Progenitor cell of endocrine pancreas (in vitro differentiated cells): Measurements from ENCODE around the gene FRMD4B. TPM values are rescaled to one million over a fixed set of nuclear protein-coding genes. Genes with fewer than 3 reads are reported as not detected.
"Not testable (repeated sequence)": the region's sequence is repeated elsewhere in the genome, so short reads cannot be mapped to it uniquely, and the experiment has no call there.

Experiments
- DNase-seq: peaks from one replicate; pipeline ENCODE4 v3.0.0; 2021; ENCODE audit warnings: low spot score; ENCODE audit not compliant: unreplicated experiment
- H3K27ac Mint-ChIP-seq: 2 replicates; pipeline ENCODE4 v1.8.0; 2021; ENCODE audit warnings: mild to moderate bottlenecking, moderate library complexity, mixed read lengths
- H3K27me3 Mint-ChIP-seq: 2 replicates; pipeline ENCODE4 v1.8.0; 2021; ENCODE audit warnings: mixed read lengths
- H3K36me3 Mint-ChIP-seq: 2 replicates; pipeline ENCODE4 v1.8.0; 2022; ENCODE audit warnings: mixed read lengths; ENCODE audit not compliant: insufficient read depth
- H3K4me1 Mint-ChIP-seq: 2 replicates; pipeline ENCODE4 v1.8.0; 2021; ENCODE audit warnings: low read depth, mixed read lengths
- H3K4me3 Mint-ChIP-seq: 2 replicates; pipeline ENCODE4 v1.8.0; 2021; ENCODE audit warnings: low read depth, mild to moderate bottlenecking, moderate library complexity, mixed read lengths
- H3K9me3 Mint-ChIP-seq: 2 replicates; pipeline ENCODE4 v1.8.0; 2021; ENCODE audit warnings: low read depth, mixed read lengths
- total RNA-seq: library from RNA; stranded (reverse); gene quantifications from 2 replicates; pipeline ENCODE4 v1.2.1, GENCODE V29; 2021
- TF ChIP-seq, protein P1 (sequence below): fragments of 200-600 bp; sonication (generic); IDR thresholded peaks from one replicate; pipeline ENCODE4 v1.5.0; 2021; ENCODE audit warnings: antibody characterized with exemption, mild to moderate bottlenecking; ENCODE audit not compliant: unreplicated experiment

Gene FRMD4B
- total RNA-seq, 1 donor from 2014 or later, result 41.6 TPM

DNA sequence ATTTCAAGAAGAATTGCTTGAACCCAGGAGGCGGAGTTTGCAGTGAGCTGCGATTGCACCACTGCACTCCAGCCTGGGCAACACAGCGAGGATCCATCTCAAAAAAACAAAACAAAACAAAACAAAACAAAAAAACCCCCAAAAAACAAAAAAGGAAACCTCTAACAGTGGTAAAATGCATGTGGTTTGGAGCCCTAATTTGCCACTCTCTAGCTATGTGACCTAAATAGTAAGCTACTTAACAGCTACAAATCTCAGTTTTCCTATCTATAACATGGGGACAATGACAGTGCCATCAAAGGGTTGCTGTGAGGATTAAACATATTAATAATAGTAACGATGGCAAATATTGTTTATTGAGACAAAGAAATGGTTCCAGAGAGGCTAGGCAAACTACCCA lies 144.1 kb downstream of the FRMD4B start:
- Mint-ChIP-seq H3K27me3 (no peaks in the 10 kb centered on the region), H3K4me1 (peaks cover 23% of the 10 kb centered on the region), H3K9me3 (no peaks in the 10 kb centered on the region), H3K4me3 (no peak overlapping the region), H3K27ac (peak overlapping the region; percentile 24), H3K36me3 (peaks cover 6% of the 10 kb centered on the region)
- TF ChIP-seq, protein P1, sequence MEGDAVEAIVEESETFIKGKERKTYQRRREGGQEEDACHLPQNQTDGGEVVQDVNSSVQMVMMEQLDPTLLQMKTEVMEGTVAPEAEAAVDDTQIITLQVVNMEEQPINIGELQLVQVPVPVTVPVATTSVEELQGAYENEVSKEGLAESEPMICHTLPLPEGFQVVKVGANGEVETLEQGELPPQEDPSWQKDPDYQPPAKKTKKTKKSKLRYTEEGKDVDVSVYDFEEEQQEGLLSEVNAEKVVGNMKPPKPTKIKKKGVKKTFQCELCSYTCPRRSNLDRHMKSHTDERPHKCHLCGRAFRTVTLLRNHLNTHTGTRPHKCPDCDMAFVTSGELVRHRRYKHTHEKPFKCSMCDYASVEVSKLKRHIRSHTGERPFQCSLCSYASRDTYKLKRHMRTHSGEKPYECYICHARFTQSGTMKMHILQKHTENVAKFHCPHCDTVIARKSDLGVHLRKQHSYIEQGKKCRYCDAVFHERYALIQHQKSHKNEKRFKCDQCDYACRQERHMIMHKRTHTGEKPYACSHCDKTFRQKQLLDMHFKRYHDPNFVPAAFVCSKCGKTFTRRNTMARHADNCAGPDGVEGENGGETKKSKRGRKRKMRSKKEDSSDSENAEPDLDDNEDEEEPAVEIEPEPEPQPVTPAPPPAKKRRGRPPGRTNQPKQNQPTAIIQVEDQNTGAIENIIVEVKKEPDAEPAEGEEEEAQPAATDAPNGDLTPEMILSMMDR, result no peak
- no peak for DNase-seq

DNA sequence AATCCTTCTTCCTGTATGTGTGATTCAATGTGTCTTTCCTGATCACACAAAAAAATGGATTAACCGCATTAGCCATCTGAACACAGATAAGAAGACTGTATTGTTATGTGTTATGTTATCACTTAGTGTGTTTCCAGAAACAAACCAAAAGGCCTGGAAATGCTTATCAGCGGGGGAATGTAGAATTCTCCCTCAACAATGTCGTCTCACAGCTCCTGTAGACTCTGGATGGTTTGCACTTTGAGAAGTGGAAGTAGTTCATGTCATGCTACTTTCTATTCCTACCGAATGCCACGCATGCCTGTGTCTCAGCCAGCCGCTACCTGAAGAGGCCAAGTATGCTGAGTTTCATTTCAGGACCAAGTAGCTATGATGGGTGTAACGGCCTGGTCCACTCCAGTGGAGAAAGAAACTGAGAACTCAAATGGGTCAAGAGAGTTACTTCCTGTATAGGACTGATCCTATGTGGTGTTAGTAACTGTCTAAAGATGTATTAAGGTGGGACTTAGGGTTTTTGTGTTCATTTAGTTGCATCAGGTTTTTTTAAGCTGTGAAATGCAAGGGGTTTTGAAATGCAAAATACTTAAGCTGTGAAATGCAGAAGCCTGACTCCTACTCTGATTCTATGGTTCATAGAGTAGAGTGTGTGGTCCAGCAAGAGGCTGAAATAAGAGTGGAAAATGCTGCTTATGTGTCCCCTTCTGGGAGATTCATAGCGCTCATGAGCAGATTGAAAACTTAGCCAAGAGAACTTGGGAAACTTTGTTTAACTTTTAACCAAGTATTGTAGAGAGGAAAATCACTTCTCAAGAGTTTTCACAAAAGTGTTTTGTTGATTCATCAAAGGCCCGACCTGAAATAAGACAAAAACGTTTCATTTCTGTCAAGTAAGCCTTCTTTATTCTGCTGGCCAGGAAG lies 145.0 kb downstream of the FRMD4B start:
- H3K27ac Mint-ChIP-seq, result peak overlapping the region; percentile 79
- DNase-seq, result no peak
- peaks cover 6% of the 10 kb centered on the region for H3K36me3 Mint-ChIP-seq
- TF ChIP-seq, protein P1, result no peak
- no peak overlapping the region for H3K4me3 Mint-ChIP-seq
- peaks cover 26% of the 10 kb centered on the region for H3K4me1 Mint-ChIP-seq
- no peaks in the 10 kb centered on the region for H3K27me3 Mint-ChIP-seq
- no peaks in the 10 kb centered on the region for H3K9me3 Mint-ChIP-seq

DNA sequence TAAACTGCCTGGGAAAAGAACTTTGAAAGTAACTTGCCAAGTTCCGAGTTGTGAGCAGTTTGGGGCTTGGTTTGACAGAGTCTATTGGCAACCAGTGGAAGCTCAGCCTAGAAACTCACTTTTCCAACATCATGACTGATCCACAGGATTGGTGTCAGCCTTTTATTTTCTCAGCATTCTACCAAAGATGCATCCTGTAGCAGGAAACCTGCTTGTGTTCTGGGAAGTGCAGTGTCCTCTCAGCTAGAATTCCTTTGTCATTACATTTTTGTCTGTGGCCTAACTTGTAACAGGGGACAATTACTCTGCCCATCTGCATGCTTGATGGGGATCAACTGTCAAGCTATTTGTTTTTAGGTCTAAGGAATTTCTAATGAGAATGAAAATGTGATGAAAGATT lies 146.8 kb downstream of the FRMD4B start:
- TF ChIP-seq, protein P1, result no peak
- peaks cover 6% of the 10 kb centered on the region for H3K36me3 Mint-ChIP-seq
- peaks cover 23% of the 10 kb centered on the region for H3K4me1 Mint-ChIP-seq
- H3K27ac Mint-ChIP-seq, result peak overlapping the region; percentile 24
- H3K9me3 Mint-ChIP-seq, result no peaks in the 10 kb centered on the region
- H3K27me3 Mint-ChIP-seq, result no peaks in the 10 kb centered on the region
- no peak overlapping the region for H3K4me3 Mint-ChIP-seq
- DNase-seq, result no peak

DNA sequence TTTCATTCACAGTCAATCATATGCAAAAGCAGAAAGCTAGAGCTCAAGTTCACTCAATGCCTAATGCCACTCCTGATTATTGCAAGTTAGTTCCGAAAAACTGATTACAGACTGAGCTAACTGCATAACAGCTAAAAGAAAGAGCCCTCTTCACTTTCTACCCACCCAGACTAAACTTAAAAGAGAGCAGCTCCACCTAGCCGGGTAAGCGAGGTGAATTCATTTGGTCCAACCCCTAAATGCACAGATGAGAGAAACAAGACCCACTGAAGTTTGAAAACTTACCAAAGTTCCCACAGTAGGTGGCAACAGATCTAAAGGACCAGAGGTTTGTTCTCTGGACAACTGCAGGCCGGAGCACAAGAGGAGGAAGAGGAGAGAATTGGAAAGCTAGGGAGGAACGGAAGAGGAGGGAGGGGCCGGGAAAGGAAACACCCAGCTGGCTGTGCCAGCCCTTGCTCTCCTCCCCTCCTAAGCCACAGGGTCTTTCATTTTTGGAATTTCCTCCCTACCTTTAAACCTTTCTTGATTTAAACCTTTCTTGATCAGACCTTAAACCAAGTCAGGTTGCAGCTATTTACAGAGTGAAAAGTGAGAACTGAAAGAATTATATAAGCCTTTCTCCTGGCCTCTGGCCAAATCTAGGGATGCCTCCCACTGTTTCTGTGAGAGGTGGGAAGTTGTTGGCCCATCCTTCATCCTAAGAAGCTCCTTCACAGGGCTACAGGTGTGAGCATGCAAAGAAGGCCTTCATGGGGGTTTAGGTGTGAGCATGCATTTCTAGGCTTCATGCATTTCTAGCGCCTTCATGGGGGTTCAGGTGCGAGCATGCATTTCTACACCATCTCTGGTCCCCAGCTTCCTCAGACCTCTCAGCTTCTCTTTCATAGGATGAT lies 148.8 kb downstream of the FRMD4B start:
- no peak for DNase-seq
- H3K36me3 Mint-ChIP-seq, result peaks cover 6% of the 10 kb centered on the region
- no peaks in the 10 kb centered on the region for H3K9me3 Mint-ChIP-seq
- H3K27ac Mint-ChIP-seq, result peak overlapping the region; percentile 25
- TF ChIP-seq, protein P1, result no peak
- no peaks in the 10 kb centered on the region for H3K27me3 Mint-ChIP-seq
- H3K4me1 Mint-ChIP-seq, result peaks cover 12% of the 10 kb centered on the region
- no peak overlapping the region for H3K4me3 Mint-ChIP-seq

DNA sequence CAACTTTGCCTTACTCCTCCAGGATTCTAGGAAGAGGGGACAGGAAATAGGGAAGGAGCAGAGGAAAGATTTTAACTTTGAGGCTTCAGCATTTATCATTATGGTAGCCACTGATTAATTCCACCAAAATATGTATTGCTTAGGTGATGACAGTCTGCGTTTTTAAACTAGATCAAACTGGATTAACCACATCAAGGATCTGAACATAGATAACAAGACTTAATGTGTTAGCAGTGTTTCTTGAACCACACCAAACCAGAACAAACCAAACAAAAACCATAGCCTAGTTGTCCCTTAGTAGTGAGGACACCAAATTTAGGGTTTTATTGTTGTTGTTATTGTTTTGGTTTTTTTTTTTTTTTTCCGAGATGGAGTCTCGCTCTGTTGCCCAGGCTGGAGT lies 150.0 kb downstream of the FRMD4B start:
- Mint-ChIP-seq H3K36me3 (peaks cover 5% of the 10 kb centered on the region), H3K27ac (no peak overlapping the region), H3K4me3 (no peak overlapping the region), H3K4me1 (peaks cover 14% of the 10 kb centered on the region), H3K9me3 (no peaks in the 10 kb centered on the region), H3K27me3 (no peaks in the 10 kb centered on the region)
- DNase-seq, result no peak
- TF ChIP-seq, protein P1, result no peak

DNA sequence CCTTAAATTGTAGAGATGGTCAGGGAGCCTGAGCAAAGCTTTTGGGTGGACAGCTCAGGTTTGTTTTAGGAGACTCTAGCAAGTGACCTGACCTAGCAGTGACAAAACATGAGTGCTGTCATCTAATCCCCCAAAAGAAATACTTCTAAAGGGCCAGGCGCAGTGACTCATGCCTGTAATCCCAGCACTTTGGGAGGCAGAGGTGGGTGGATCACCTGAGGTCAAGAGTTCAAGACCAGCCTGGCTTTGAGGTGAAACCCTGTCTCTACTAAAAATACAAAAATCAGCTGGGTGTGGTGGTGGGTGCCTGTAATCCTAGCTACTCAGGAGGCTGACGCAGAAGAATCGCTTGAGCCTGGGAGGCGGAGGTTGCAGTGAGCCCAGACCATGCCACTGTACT lies 150.7 kb downstream of the FRMD4B start:
- H3K27ac Mint-ChIP-seq, DNase-seq, H3K4me3 Mint-ChIP-seq, H3K27me3 Mint-ChIP-seq, H3K9me3 Mint-ChIP-seq, H3K4me1 Mint-ChIP-seq, H3K36me3 Mint-ChIP-seq: not testable (repeated sequence)
